T-helper 2 cell treated with Interferon-gamma antibody and Interleukin-4, amounts not matched to agents 5 μg/mL and 100 μg/mL, for 36 hours (primary cell): ENCODE measurements around the gene CCR4.
"Not testable (repeated sequence)": the region's sequence is repeated elsewhere in the genome, so short reads cannot be mapped to it uniquely, and the experiment has no call there.

Experiments
- DNase-seq: peaks from one replicate; pipeline ENCODE4 v3.0.0; 2021; ENCODE audit warnings: low spot score
- H3K27ac Mint-ChIP-seq: one replicate; pipeline ENCODE4 v1.8.0; 2021; ENCODE audit warnings: mild to moderate bottlenecking, mixed read lengths
- H3K27me3 Mint-ChIP-seq: one replicate; pipeline ENCODE4 v1.8.0; 2021; ENCODE audit warnings: low read depth, mixed read lengths
- H3K36me3 Mint-ChIP-seq: one replicate; pipeline ENCODE4 v1.8.0; 2021; ENCODE audit warnings: low read depth, mixed read lengths
- H3K4me1 Mint-ChIP-seq: one replicate; pipeline ENCODE4 v1.8.0; 2021; ENCODE audit warnings: low read depth, mixed read lengths
- H3K4me3 Mint-ChIP-seq: one replicate; pipeline ENCODE4 v1.8.0; 2022; ENCODE audit warnings: mild to moderate bottlenecking, moderate library complexity, mixed read lengths
- H3K9me3 Mint-ChIP-seq: one replicate; pipeline ENCODE4 v1.8.0; 2021; ENCODE audit warnings: mixed read lengths

Gene CCR4

DNA sequence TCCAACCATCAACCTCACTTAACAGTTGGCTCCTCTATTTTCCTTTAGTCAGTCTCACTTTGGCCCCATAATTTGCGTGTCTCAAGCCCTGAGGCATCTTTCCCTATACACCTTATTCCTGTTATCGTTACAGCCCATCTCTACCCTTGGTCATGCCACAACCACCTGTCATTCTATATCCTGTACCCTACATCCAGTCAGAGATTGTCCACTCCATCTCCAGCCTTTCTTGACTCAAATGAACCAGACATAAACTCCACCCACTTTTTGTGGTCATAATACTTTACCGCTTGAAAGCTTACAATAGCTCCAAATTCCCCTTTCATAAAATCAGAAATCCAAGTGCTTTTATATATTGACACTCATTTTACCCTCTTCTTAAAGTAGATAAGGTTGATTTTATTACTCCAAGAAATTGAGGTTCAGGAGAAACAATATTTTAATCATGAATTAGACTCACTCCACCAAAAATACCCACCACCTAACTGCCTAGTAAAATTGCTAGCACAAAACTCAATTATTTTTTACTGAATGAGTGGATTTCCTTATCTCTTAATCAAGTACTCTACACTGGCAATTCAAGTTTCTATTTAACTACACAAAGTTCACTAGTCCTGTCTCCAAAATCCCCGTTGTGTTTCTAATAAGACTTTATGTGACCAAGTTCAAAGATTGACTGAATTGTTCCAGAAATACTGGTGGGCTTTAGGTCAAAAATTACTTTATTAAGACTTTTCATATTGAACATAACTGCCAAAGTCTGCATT, 9.1 kb downstream of the CCR4 start:
- H3K27ac Mint-ChIP-seq: peak overlapping the region; percentile 84
- no peaks in the 10 kb centered on the region for H3K27me3 Mint-ChIP-seq
- H3K9me3 Mint-ChIP-seq: peaks cover 15% of the 10 kb centered on the region
- peaks cover 55% of the 10 kb centered on the region for H3K36me3 Mint-ChIP-seq
- peak; percentile 62 for DNase-seq
- peak overlapping the region; percentile 69 for H3K4me3 Mint-ChIP-seq
- peaks cover 50% of the 10 kb centered on the region for H3K4me1 Mint-ChIP-seq

DNA sequence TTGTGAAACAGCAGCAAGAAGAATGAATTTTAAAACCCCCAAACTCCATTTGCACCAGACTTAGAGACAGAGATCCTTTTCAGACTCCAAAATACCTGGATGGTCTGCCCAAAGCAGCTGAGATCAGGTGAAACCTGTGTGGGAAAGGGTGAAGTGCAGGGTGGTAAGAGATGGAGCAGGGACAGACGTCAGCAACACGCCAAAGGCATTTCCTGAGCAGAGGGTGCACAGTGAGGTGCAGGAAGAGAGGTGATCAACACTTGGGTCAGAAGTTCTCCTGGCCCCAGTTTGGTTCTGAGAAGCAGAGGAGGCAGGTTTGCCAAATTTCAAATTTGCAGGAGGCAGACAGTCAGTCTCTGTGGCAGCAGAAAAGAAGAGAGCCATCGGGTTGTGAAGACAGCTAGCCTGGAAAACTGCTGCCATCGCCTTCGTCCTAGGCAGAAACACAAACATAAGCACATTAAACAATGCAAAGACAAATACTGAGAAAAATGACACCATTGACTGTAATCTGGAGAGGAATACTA, 9.8 kb downstream of the CCR4 start:
- Mint-ChIP-seq H3K36me3 (peaks cover 59% of the 10 kb centered on the region), H3K9me3 (peaks cover 16% of the 10 kb centered on the region), H3K27ac (peak overlapping the region; percentile 84), H3K4me1 (peaks cover 49% of the 10 kb centered on the region), H3K4me3 (peak overlapping the region; percentile 69), H3K27me3 (no peaks in the 10 kb centered on the region)
- peak; percentile 43 for DNase-seq

DNA sequence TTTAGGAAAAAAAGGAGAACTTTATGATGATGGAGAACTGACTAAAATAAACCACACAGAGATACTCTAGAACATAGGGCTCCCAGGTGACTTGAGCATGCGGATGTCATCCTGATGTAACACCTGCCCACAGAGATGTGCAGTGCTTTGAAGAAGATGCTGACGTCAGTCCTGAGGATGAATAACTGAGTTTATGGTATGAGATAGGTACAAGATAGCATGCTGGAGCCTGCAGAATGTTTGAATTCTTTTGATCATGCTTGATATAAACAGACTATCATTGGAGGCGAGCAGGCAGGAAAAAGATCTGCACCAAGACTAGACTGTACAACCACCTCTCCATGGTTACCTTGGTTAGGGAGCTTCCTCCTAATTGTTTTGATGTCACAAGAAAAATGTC, 12.4 kb downstream of the CCR4 start:
- Mint-ChIP-seq H3K4me3 (no peak overlapping the region), H3K9me3 (peaks cover 32% of the 10 kb centered on the region), H3K27ac (peak overlapping the region; percentile 6), H3K36me3 (peaks cover 57% of the 10 kb centered on the region), H3K27me3 (no peaks in the 10 kb centered on the region), H3K4me1 (peaks cover 51% of the 10 kb centered on the region)
- peak; percentile 49 for DNase-seq

DNA sequence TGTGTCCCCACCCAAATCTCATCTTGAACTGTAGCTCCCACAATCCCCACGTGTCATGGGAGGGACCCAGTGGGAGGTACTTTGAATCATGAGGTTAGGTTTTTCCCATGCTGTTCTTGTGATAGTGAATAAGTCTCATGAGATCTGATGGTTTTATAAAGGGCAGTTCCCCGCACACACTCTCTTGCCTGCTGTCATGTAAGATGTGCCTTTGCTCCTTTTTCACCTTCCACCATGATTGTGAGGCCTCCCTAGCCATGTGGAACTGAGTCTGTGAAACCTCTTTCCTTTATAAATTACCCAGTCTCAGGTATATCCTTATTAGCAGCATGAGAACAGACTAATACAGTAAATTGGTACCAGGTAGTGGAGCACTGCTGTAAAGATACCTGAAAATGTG, 13.3 kb downstream of the CCR4 start:
- H3K4me3 Mint-ChIP-seq, H3K27me3 Mint-ChIP-seq, DNase-seq, H3K27ac Mint-ChIP-seq: not testable (repeated sequence)
- Mint-ChIP-seq H3K36me3 (peaks cover 53% of the 10 kb centered on the region), H3K9me3 (peaks cover 32% of the 10 kb centered on the region), H3K4me1 (peaks cover 42% of the 10 kb centered on the region)

DNA sequence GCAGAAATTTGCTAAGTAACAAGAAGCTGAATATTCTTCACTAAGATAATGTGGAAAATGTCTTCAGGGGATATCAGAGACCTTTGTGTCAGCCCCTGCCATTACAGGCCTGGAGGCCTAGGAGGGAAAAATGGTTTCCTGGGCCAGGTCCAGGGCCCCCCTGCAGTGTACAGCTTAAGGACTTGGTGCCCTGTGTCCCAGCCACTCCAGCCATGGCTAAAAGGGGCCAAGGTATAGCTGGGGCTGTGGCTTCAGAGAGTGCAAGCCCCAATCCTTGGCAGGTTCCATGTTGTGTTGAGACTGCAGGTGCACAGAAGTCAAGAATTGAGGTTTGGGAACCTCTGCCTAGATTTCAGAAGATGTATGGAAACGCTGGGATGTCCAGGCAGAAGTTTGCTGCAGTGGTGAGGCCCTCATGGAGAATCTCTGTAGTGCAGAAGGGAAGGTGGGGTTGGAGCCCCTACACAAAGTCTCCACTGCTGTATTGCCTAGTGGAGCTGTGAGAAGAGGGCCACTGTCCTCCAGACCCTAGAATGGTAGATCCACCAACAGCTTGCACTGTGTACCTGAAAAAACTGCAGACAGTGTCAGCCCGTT, 14.3 kb downstream of the CCR4 start:
- H3K4me3 Mint-ChIP-seq, DNase-seq, H3K27me3 Mint-ChIP-seq, H3K27ac Mint-ChIP-seq: not testable (repeated sequence)
- Mint-ChIP-seq H3K9me3 (peaks cover 32% of the 10 kb centered on the region), H3K4me1 (peaks cover 35% of the 10 kb centered on the region), H3K36me3 (peaks cover 52% of the 10 kb centered on the region)

DNA sequence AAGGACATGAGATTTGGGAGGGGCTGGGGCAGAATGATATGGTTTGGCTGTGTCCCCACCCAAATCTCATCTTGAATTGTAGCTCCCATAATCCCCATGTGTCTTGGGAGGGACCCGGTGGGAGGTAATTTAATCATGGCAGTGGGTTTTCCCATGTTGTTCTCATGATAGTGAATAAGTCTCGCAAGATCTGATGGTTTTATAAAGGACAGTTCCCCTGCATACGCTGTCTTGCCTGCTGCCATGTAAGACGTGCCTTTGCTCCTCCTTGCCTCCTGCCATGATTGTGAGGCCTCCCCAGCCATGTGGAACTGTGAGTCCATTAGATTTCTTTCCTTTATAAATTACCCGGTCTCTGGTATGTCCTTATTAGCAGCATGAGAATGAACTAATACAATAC, 15.2 kb downstream of the CCR4 start:
- not testable (repeated sequence) for H3K27me3 Mint-ChIP-seq, DNase-seq, H3K27ac Mint-ChIP-seq, H3K4me3 Mint-ChIP-seq
- Mint-ChIP-seq H3K36me3 (peaks cover 53% of the 10 kb centered on the region), H3K4me1 (peaks cover 31% of the 10 kb centered on the region), H3K9me3 (peaks cover 32% of the 10 kb centered on the region)

DNA sequence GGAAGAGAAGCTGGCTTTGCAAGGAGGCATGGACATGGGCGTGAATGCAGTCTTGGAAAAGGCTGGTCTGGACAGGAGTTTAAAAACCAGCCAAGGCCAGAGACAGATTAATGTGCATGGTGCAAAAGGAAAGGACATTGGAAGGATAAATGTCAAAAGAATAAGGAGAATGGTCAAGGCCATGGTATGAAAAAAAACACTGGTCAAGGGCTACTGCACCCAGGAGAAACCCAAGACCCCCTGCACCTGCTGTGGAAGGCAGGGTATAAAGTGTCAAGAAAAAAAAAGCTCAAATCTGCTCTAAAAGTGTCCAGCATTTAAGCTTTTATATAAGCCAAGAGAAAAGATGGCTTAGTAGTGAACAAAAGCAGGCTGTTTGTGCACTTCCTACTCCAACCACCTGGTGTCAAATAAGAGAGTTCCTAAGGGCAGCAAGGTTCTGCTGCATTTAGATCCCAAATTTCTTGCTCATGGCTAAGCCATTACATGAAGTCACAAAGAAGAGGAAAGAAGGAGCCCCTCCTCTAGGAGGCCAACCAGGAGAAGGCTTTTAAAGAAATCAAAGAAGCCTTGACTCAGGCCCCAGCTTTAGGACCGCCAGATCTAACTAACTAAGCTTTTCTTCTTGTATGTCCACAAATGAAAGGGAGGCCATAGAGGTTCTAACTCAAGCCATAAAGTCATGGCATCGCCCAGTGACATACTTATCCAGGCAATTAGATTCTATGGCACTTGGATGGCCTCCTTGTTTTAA, 16.9 kb downstream of the CCR4 start:
- peak overlapping the region; percentile 66 for H3K27ac Mint-ChIP-seq
- peaks cover 59% of the 10 kb centered on the region for H3K36me3 Mint-ChIP-seq
- H3K9me3 Mint-ChIP-seq: peaks cover 32% of the 10 kb centered on the region
- no peak overlapping the region for H3K4me3 Mint-ChIP-seq
- DNase-seq: no peak
- H3K27me3 Mint-ChIP-seq: no peaks in the 10 kb centered on the region
- H3K4me1 Mint-ChIP-seq: peaks cover 39% of the 10 kb centered on the region

DNA sequence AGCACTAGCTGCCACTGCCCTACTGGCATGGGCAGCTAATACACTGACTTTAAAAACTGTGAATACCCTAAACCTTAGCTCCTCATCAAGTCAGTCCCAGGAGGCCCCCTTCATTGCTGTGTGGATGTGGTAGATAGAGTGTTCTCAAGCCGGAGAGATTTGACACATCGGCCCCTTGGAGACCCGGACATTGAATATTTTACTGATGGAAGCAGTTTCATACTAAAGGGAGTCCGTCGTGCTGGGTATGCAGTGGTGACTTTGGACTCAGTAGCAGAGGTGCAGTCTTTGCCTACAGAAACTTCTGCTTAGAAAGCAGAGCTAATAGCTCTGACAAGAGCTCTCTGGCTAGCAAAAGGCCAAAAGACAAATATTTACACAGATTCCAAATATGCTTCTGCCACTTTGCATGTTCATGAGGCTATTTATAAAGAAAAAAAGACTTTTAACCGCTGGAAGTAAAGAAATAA, 17.5 kb downstream of the CCR4 start:
- Mint-ChIP-seq H3K36me3 (peaks cover 58% of the 10 kb centered on the region), H3K4me3 (no peak overlapping the region), H3K4me1 (peaks cover 42% of the 10 kb centered on the region), H3K27ac (no peak overlapping the region), H3K9me3 (peaks cover 30% of the 10 kb centered on the region), H3K27me3 (no peaks in the 10 kb centered on the region)
- DNase-seq: no peak

DNA sequence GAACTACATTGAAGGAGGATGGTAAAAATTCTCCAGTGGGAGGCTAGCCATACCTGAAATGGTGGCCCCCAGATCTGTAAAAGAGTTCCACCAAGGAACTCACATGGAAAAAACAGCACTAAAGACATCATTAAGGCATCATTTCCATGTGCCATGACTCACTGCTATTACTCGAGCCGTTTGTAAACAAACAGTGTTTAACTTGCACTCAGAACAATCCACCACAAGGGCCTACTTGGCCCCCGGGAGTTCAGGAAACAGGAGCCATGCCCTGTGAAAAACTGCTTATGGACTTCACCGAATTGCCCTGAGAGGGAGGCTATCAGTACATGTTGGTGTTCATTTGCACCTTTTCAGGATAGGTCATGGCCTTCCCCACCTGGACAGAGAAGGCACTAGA, 18.2 kb downstream of the CCR4 start:
- peaks cover 53% of the 10 kb centered on the region for H3K36me3 Mint-ChIP-seq
- H3K9me3 Mint-ChIP-seq: peaks cover 24% of the 10 kb centered on the region
- H3K27me3 Mint-ChIP-seq: no peaks in the 10 kb centered on the region
- DNase-seq: no peak
- no peak overlapping the region for H3K4me3 Mint-ChIP-seq
- H3K27ac Mint-ChIP-seq: no peak overlapping the region
- H3K4me1 Mint-ChIP-seq: peaks cover 43% of the 10 kb centered on the region

DNA sequence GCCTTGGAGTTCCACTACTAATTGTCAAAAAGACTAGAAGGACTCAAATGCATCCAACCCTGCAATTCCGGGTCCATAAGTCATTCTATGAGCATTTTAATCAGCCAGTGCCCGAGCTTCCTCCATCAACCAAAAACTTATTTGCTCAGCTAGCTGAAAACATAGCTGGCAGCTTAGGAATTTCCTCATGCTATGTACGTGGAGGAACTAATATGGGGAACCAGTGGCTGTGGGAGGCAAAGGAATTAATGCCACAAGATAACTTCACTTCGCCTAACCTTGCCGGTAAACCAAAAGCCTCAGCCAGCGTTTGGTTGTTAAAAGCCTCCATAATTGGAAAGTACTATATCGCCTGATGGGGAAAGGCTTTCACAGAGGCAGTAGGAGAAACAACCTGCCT, 19.8 kb downstream of the CCR4 start:
- Mint-ChIP-seq H3K36me3 (peaks cover 44% of the 10 kb centered on the region), H3K4me1 (peaks cover 57% of the 10 kb centered on the region), H3K9me3 (peaks cover 15% of the 10 kb centered on the region)
- not testable (repeated sequence) for H3K27me3 Mint-ChIP-seq, DNase-seq, H3K27ac Mint-ChIP-seq, H3K4me3 Mint-ChIP-seq

DNA sequence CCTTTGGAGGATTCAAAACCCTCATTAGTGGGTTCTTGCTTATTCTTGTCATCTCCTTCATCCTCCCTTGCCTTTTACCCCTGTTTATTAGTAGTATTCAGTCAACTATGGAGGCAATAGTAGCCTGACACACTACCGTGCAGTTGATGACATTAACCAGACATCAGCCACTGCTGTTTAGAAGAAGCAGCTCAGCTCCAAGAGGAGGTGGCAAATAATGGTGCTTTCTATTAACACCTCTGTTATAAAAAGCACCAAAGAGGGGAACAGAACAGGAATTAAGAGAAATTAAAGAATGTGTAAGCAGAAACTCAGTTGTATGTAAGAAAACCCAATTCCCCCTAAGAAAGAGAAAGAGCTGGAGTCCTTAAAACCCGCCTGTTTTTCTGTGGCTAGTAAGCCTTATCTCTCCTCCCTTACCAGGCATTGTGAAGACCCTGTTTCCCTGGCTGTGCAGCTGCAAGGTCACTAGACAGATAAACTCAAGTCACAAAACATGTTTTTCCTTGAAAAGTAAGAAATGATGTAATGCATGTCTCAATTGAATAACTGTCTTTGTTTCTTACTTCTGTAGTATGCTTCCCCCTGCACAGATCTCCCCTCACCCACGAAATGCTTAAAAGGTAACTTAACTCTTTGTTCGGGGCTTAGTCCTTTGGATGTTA, 21.2 kb downstream of the CCR4 start:
- H3K27me3 Mint-ChIP-seq: no peaks in the 10 kb centered on the region
- H3K9me3 Mint-ChIP-seq: peaks cover 3% of the 10 kb centered on the region
- H3K4me3 Mint-ChIP-seq: no peak overlapping the region
- peaks cover 58% of the 10 kb centered on the region for H3K4me1 Mint-ChIP-seq
- peaks cover 34% of the 10 kb centered on the region for H3K36me3 Mint-ChIP-seq
- no peak for DNase-seq
- peak overlapping the region; percentile 62 for H3K27ac Mint-ChIP-seq

DNA sequence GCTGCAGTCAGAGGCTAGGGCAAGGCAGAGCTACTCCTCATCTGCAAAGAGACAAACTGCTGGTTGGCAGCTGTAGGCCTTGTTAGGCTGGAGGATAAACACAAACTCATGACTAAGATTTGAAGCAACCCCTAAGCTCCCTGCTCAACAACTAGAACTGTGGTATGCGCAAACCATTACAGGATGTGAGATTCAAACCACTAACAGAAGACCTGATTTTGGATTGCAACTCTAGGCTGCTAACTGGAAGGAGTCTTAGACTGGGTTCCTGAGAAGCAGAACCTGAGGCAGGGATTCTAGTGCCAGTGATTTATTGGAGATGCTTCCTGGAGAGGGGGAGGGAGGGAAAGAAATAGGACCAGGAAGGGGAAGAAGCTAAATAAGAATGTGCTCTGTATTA, 22.5 kb downstream of the CCR4 start:
- Mint-ChIP-seq H3K4me3 (peak overlapping the region; percentile 48), H3K4me1 (peaks cover 58% of the 10 kb centered on the region), H3K36me3 (peaks cover 38% of the 10 kb centered on the region), H3K27ac (peak overlapping the region; percentile 83), H3K27me3 (no peaks in the 10 kb centered on the region), H3K9me3 (no peaks in the 10 kb centered on the region)
- DNase-seq: peak; percentile 51

DNA sequence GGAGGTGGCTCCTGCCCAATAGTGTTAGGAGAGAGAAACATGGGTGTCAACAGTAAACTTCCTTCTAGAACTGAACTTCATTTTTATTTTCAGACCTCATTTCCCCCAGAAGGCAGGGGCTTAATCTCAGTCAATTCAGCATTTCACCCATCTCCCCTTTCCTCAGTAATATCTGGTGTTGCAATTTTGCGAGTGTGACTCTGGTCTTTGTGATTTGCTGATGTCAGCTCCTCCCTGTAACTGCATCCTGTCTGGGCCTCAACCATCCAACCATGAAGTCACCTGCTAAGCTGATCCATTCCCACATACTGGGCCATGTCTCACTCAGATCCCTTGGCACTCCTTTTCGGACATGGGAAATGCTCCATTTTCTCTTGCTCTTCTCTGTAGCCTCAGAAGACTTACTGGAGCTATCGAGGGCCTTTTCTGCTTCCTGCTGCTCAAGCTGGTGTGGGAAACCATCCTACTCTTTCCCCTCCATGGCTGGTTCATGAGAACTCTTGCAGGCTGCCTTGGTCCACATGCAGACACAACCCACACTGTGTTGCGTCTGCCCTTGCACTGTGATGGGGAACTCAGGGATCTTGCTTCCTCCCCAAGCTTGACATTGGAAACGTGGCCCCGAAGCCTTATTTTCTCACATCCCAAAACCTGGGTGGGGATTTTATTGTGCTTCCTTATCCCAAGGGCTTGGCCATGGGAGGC, 24.6 kb downstream of the CCR4 start:
- Mint-ChIP-seq H3K27ac (peak overlapping the region; percentile 3), H3K36me3 (peaks cover 28% of the 10 kb centered on the region), H3K4me3 (no peak overlapping the region), H3K4me1 (peaks cover 56% of the 10 kb centered on the region), H3K27me3 (no peaks in the 10 kb centered on the region), H3K9me3 (no peaks in the 10 kb centered on the region)
- no peak for DNase-seq
